Fibroblast of skin of back (primary cell): ENCODE data around the gene NOP9.

Experiments used
- DNase-seq: peaks from one replicate; pipeline ENCODE4 v3.0.0-alpha.2; 2013

NOP9 gene

DNA sequence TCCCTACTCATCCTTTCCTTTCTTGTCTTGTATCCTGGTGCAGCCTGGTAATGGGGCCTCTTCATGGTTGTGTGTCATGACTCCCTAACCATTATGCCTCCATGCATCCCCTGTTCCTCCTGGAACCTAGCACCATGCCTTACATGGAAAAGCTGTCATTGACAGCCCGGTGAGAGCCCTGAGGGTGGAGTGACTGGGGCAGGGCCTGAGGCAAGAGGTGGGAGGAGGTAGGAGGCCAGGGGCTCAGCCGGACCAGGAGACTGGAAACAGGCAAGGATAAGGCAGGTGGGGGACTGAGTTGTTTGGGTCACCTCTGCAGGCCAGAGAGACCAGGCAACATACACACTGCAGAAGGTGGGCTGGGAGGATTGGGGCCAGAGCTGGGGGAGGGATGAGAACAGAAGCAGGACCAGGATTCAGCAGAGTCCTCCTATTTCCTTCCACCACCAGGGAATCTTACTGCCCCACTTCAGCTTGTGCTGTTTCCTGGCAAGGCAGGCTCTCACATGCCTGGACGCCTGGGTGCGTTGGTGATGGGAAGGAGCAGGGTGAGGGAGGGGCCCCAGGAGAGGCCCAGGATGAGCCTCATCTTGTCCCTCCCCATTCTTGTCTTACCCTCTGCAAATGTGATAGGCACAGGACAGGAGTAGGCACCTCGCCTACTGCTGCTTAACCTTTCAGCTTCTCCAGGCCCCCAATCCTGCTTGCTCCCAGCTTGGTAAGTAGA is 10.1 kb downstream of the NOP9 start, which contains the start of gene LTB4R2:
Gene LTB4R2 (plus strand): TSS at position 603 of the 727 bp plus-strand sequence. CDS start 525 bp downstream, outside the sequence.
- no peak for DNase-seq

DNA sequence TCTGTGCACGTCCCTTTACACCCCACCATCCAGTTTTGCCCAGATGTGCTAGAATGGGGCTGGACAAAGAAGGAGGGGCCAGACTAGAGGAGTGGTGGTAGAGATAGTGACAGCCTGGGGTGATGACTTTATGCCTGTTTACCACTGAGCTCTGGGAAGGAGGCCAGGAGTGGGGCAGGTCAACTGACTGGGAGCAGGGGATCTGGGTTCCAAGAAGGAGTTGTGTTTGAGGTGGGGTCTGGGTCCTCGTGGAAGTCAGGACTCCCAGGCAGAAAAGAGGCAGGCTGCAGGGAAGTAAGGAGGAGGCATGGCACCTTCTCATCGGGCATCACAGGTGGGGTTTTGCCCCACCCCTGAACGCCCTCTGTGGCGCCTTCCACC is 10.6 kb downstream of the NOP9 start:
- DNase-seq, result no peak

DNA sequence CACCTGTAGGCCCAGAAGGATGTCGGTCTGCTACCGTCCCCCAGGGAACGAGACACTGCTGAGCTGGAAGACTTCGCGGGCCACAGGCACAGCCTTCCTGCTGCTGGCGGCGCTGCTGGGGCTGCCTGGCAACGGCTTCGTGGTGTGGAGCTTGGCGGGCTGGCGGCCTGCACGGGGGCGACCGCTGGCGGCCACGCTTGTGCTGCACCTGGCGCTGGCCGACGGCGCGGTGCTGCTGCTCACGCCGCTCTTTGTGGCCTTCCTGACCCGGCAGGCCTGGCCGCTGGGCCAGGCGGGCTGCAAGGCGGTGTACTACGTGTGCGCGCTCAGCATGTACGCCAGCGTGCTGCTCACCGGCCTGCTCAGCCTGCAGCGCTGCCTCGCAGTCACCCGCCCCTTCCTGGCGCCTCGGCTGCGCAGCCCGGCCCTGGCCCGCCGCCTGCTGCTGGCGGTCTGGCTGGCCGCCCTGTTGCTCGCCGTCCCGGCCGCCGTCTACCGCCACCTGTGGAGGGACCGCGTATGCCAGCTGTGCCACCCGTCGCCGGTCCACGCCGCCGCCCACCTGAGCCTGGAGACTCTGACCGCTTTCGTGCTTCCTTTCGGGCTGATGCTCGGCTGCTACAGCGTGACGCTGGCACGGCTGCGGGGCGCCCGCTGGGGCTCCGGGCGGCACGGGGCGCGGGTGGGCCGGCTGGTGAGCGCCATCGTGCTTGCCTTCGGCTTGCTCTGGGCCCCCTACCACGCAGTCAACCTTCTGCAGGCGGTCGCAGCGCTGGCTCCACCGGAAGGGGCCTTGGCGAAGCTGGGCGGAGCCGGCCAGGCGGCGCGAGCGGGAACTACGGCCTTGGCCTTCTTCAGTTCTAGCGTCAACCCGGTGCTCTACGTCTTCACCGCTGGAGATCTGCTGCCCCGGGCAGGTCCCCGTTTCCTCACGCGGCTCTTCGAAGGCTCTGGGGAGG is 11.3 kb downstream of the NOP9 start, which contains the start of gene LTB4R:
Gene LTB4R (plus strand): TSS at position 857 of the 959 bp plus-strand sequence. CDS start 4,150 bp downstream, outside the sequence.
- DNase-seq, result peak; percentile 67

- no peak for DNase-seq
Measured at GRCh38 chr14:24311837-24312615, 12.4 kb downstream of the NOP9 start.

DNA sequence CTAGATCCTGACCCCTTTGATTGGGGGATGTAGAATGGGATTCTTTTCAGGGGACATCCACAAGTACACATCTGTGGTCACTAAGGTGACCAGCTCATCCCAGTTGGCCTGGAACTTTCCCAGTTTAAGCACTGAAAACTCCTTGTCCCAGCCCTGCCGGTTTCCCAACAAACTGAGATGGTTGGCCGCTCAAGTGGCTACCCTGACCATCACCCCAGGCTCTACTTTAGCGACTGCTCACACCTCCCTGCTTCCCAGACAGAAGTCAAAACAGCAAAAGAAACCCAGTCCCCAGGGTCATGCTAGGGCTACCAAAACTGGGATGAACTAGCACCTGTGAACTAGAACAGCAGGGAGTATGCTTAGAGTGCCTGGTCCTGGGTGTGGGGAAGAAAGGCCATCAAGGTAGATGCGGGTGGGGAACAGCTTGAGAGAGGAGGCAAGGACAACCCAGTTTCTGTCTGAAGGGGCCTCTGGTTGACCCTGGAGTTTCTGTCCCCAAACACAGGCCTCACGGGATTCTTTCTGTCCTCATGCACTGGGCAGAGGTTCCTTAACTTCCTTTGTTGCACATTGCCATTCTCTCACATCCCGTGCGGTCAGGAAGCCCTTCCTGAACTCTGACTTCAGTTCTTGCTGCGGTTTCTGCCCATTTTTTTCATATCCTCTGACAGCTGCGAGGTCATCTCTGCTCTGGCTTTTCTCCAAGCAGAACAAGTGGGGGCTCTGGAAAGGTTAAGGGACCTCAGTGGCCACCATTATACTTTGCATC is 13.3 kb downstream of the NOP9 start:
- no peak for DNase-seq

DNA sequence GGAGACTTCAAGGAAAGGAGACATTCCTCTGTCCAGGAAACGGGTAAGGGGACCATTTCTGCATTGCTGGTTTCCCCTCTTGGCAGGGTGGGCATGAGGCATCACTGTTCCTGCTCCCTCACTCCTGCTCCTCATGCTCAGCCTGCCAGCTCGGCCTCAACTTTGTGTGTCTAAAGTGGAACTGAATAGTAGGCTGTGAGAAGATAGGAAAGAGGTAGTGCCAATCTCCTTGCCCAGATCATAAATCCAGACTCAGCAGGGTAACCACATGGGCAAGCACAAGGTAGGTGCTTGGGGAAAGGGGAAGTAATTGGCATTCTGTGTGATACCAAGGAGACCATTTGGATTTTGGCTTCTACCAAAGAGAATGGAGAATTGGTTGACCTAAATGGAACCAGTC is 14.3 kb downstream of the NOP9 start:
- no peak for DNase-seq

- DNase-seq, result no peak
Measured at GRCh38 chr14:24314377-24315193, 14.9 kb downstream of the NOP9 start.

GRCh38 chr14:24315243-24315806 is 15.7 kb downstream of the NOP9 start:
- no peak for DNase-seq

DNA sequence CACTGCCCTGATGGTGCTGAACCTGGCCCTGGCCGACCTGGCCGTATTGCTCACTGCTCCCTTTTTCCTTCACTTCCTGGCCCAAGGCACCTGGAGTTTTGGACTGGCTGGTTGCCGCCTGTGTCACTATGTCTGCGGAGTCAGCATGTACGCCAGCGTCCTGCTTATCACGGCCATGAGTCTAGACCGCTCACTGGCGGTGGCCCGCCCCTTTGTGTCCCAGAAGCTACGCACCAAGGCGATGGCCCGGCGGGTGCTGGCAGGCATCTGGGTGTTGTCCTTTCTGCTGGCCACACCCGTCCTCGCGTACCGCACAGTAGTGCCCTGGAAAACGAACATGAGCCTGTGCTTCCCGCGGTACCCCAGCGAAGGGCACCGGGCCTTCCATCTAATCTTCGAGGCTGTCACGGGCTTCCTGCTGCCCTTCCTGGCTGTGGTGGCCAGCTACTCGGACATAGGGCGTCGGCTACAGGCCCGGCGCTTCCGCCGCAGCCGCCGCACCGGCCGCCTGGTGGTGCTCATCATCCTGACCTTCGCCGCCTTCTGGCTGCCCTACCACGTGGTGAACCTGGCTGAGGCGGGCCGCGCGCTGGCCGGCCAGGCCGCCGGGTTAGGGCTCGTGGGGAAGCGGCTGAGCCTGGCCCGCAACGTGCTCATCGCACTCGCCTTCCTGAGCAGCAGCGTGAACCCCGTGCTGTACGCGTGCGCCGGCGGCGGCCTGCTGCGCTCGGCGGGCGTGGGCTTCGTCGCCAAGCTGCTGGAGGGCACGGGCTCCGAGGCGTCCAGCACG is 16.4 kb downstream of the NOP9 start:
- peak; percentile 24 for DNase-seq

GRCh38 chr14:24316597-24316950 is 16.9 kb downstream of the NOP9 start:
- DNase-seq, result no peak

GRCh38 chr14:24317141-24317928 is 17.7 kb downstream of the NOP9 start:
- DNase-seq, result peak; percentile 44

DNA sequence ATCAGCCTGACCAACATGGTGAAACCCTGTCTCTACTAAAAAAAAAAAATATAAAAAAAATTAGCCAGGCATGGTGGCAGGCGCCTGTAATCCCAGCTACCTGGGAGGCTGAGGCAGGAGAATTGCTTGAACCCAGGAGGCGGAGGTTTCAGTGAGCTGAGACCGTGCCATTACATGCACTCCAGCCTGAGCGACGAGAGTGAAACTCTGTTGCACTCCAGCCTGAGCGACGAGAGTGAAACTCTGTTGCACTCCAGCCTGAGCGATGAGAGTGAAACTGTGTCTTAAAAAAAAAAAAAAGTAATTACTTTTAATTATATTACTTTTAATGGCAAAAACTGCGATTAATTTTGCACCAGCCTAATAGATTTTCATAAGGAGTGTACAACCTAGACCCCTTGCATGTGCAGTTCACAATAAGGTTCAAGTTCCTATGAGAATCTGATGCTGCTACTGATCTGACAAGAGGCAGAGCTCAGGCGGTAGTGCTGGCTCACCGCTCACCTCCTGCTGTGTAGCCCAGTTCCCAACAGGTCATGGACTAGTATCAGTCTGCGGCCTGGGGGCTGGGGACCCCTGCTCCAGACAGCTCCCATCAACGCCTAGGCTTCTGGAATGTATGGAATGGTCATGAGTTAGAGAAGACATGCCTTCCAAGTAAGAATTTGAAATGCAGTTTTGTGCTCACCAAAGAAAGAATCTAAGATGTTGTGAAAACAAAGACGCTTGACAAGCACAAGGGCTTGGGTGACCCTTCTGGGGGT is 21.7 kb downstream of the NOP9 start:
- peak; percentile 18 for DNase-seq

DNA sequence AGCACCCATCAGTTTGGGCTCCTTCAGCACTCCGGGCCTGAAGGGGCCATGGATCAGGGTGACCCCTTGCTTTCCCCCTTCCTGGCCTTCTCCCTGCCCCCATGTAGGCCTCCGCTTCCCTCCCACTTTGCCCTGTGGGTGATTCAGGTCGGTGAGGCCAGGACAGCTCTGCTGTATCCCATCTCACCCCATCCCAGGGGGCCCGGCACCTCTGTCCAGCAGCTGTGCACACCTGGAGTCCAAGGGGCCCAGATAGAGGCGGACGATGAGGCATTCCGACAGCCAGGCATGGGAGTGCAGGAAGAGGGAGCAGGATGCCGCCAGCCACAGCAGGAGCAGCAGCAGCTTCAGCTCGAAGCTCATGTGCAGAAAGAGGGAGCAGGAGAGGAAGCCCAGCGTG is 23.0 kb downstream of the NOP9 start:
- DNase-seq, result no peak

DNA sequence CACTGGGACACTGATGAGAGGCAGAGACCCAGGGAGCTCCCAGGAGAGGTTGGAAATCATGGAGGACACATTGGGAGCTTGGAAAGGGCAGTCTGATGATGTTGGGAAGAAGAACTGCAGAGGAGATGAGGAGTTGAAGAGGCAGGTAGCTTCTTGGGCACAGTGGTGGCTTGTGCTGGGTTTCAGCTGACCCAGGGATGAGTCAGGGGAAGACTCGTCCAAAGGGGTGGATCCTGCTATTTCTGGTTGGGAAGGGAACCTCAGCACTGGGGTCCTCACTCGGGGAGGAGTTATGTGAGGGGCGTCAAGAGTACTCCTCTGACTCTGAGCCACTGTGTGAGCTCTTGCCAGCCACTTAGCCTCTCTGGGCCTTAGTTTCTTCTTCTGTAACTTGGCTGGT is 23.7 kb downstream of the NOP9 start:
- no peak for DNase-seq

DNA sequence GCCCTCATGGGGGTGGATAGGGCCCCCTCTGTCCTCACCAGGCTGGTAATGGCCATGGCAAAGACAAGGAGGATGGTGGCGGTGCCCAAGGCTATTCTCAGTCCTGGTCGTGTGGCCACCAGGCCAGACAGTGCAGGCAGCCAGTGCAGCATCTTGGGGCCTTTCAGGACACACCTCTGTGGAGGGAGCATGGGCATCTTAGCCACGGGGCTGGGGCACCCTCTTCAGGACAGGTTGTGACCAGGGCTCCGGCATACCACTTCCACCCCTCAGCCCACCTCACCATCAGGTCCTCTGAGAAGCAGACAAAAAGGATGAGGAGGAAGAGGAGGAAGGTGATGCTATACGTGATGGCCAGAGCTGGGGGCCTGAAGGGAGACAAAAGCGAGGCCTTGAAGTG is 24.4 kb downstream of the NOP9 start:
- no peak for DNase-seq

- no peak for DNase-seq
Measured at GRCh38 chr14:24325041-24325530, 25.4 kb downstream of the NOP9 start.

GRCh38 chr14:24325963-24326362 is 26.3 kb downstream of the NOP9 start:
- no peak for DNase-seq

DNA sequence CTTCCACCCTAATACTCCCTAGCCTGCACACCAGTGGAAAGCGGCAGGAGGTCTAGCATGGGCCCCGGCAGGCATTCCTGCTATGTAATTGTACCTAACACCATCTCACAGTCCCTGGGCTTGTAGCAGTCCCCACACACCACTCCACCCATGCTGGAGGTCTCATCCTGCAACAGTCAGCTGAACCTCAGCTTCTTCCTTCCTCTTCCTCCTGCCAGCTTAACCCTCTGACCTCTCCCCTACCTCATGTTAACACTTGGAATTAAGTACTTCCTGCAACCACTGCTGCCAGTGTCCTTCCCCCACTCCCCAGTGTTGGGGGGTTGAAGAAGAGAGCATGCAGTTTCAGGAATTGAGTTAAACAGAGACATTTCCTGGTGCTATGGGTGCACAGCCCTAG is 27.7 kb downstream of the NOP9 start:
- no peak for DNase-seq
